Adrenal gland (tissue), 19 donors: Measurements from ENCODE around the gene FBXW10. TPM values are rescaled to one million over a fixed set of nuclear protein-coding genes. Genes with fewer than 3 reads are reported as not detected.
"Not testable (repeated sequence)": the region's sequence is repeated elsewhere in the genome, so short reads cannot be mapped to it uniquely, and the experiment has no call there.

Experiments
- DNase-seq, 7 donors: peaks; one replicate each; pipeline ENCODE4 v3.0.0-alpha.2; 2019 to 2020
- H3K27ac ChIP-seq, 5 donors: fragments of 200-600 bp; sonication (generic) in 4 of 5; 1 replicate in 3 of 5; 2 replicates in 2 of 5; pipeline versions ENCODE4 v1.5.1 to v1.8.0; 2016 to 2020; ENCODE audit warnings: mild to moderate bottlenecking in 1 of 5
- H3K27me3 ChIP-seq: fragments of 200-600 bp; 2 replicates; pipeline ENCODE4 v1.8.0; 2021
- H3K36me3 ChIP-seq, 2 donors: fragments of 200-600 bp; replicated peaks in 1 of 2; 1 replicate in 1 of 2; 2 replicates in 1 of 2; pipeline versions ENCODE4 v1.5.1 to v1.8.0; 2018 to 2022
- H3K4me1 ChIP-seq, 2 donors: fragments of 200-600 bp; replicated peaks in 1 of 2; 1 replicate in 1 of 2; 2 replicates in 1 of 2; pipeline versions ENCODE4 v1.5.1 to v1.8.0; 2018 to 2021
- H3K4me3 ChIP-seq, 4 donors: fragments of 200-600 bp; sonication (generic) in 3 of 4; one replicate each; pipeline ENCODE4 v1.5.1; 2016 to 2018
- H3K9me3 ChIP-seq, 3 donors: fragments of 200-600 bp; sonication (generic) in 1 of 3; replicated peaks in 1 of 3; 1 replicate in 2 of 3; 2 replicates in 1 of 3; pipeline versions ENCODE4 v1.5.1 to v1.8.0; 2016 to 2021
- POLR2A ChIP-seq, 2 donors: fragments of 450-650 bp; IDR thresholded peaks; one replicate each; pipeline ENCODE4 v1.6.1; 2017; ENCODE audit warnings: antibody characterized with exemption in 2 of 2, mild to moderate bottlenecking in 2 of 2, moderate library complexity in 1 of 2
- WGBS, 4 donors: extraction: QIAGEN DNeasy Blood & Tissue Kit in 2 of 4; methylation state at CpG; one replicate each; pipeline versions ENCODE4 v1.1.5 to v1.1.7; 2013 to 2017; 5-methylcytosine and 5-hydroxymethylcytosine counted together
- intact Hi-C, 2 donors: fragments of 100-400 bp; cut with DNase I; formaldehyde crosslinking; loops; one replicate each; pipeline versions ENCODE4 v1.14.1 to v1.15.0; 2022 to 2023
- long read RNA-seq, 10 donors: library from polyadenylated mRNA in 3 of 10; unstranded in 2 of 10; stranded (forward) in 1 of 10; transcript quantifications; one replicate each; pipeline ENCODE4 v2.0.0 and lab custom pipeline, GENCODE V29; 2021 to 2026
- polyA plus RNA-seq, 3 donors: library from polyadenylated mRNA; stranded (reverse); fragments of 200-250 nt in 2 of 3; fragments of 350-450 nt in 1 of 3; fragmentation: Illumina TruSeq in 1 of 3; extraction: RNeasy Lipid Tissue Mini Kit (QIAGEN cat#74804) in 1 of 3; gene quantifications; one replicate each; pipeline ENCODE4 v1.2.3, GENCODE V29; 2013 to 2014
- total RNA-seq, 9 donors: library from RNA; depleted of rRNA in 4 of 9; stranded (reverse); fragments of >200 nt in 4 of 9; fragments of 120-200 nt in 1 of 9; fragmentation: NEBNext Ultra II Directional in 1 of 9; extraction: Animal tissue kit (Norgen Biotek cat#: 25700) in 1 of 9; gene quantifications; one replicate each; pipeline versions ENCODE4 v1.1.0 to v1.2.4, GENCODE V29; 2013 to 2023
- TF ChIP-seq, protein P1 (sequence below), 6 experiments: fragments of 450-650 bp in 4 of 6; fragments of 200-600 bp in 2 of 6; sonication (generic) in 1 of 6; IDR thresholded peaks; 1 replicate in 5 of 6; 2 replicates in 1 of 6; pipeline versions ENCODE4 v1.5.1 to v1.8.0; 2016 to 2021; ENCODE audit warnings: antibody characterized with exemption in 6 of 6, mild to moderate bottlenecking in 2 of 6, moderate library complexity in 1 of 6
- donor health status: healthy with polysubstance abuse.
- donor health status: Bipolar disorder and iron deficiency.
- donor health status: DM: yes; HTN: yes; CAD: no.
- donor health status: DM: no; HTN: no; CAD: no.
- donor health status: DM: no; HTN: no; CAD: no.
- donor health status: DM: yes; HTN: yes; CAD: no.

The FBXW10 gene
- total RNA-seq, result 1 to 10 TPM in 2 of 9 donors, under 1 TPM in 5, not detected in 2; 0.14 to 1.8 (median 0.67) TPM
- 1 to 10 TPM; 1.2 to 3.0 (median 1.4) TPM for polyA plus RNA-seq
- long read RNA-seq, donor 1, result 0 reads
- long read RNA-seq, donor 2, result 0 reads
- long read RNA-seq, donor 3, result 0 reads
- long read RNA-seq, donor 4, partial matches to known transcripts, result 0 of 1 reads
- long read RNA-seq, donor 4, other reads (novel, unspliced or antisense), result 1 of 1 reads
- long read RNA-seq, donor 5, result 0 reads
- long read RNA-seq, donor 6, result 0 reads
- long read RNA-seq, donor 7, result 0 reads
- long read RNA-seq, donor 8, result 0 reads
- long read RNA-seq, donor 9, result 0 reads
- long read RNA-seq, donor 10, result 0 reads

- intact Hi-C loops, H3K27me3 ChIP-seq, H3K36me3 ChIP-seq, H3K9me3 ChIP-seq, DNase-seq, H3K4me1 ChIP-seq: not testable (repeated sequence)
- H3K4me3 ChIP-seq, result peak within 1 kb of the TSS in 1 of 4 donors; percentile 39
- peak within 1 kb of the TSS in 1 of 5 donors; percentile 58 for H3K27ac ChIP-seq
- 19 to 32% (median 27%) methylated on average over 3 to 9 of the region's 10 CpGs; no CpG with 5 or more reads in 1 of the 4 donors for WGBS, 4 donors
- peak in 1 of 2 donors; percentile 10 for TF ChIP-seq POLR2A (IDR thresholded peaks at IDR 0.05)
Observed at GRCh38 chr17:18743699-18744421, at the start of gene FBXW10. TSS of gene FBXW10 (plus strand) at chr17:18744054. CDS start at chr17:18744245, 191 bp downstream.

GRCh38 chr17:18695143-18695542 lies 48.7 kb upstream of the FBXW10 start:
- H3K27ac ChIP-seq, H3K9me3 ChIP-seq, H3K27me3 ChIP-seq, DNase-seq, H3K4me1 ChIP-seq, intact Hi-C loops, H3K4me3 ChIP-seq, H3K36me3 ChIP-seq: not testable (repeated sequence)
- WGBS, 4 donors, result 53 to 100% (median 63%) methylated on average over 1 to 2 of the region's 2 CpGs

DNA sequence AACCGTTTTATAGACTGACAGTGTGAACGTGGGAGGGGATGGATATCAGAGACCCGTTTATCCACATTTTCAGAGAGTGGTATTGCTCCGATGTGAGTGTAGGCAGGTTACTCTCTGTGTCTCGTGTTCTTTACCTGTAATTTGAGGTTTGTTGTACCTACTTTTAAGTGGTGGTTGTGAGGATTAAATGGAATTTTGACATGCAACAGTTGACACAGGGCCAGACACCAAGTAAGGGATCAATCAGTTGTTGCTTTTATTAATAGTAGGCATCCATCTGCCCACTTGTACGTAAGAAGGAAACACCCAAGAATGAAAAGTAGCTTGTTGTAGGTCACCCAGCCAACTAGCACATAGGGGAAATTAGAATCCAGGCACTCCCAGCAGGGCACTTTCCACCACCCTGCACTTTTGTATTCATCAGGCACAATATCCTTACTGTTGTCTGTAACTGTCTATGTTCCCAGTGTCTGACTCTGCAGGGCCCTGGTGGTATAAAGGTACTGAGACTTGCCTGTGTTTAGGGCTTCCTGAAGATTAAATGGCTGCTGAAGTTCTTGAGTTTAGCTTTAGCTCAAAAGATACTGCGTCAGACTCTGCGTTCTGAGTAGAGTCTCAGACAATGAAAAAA lies 45.3 kb upstream of the FBXW10 start:
- H3K36me3 ChIP-seq, H3K9me3 ChIP-seq, H3K27ac ChIP-seq, DNase-seq, H3K4me1 ChIP-seq, H3K27me3 ChIP-seq, intact Hi-C loops: not testable (repeated sequence)
- 57 to 60% (median 60%) methylated on average over 6 to 8 of the region's 8 CpGs for WGBS, 4 donors
- H3K4me3 ChIP-seq, result peak overlapping the region in 1 of 4 donors; percentile 63

- WGBS, 4 donors, result 90 to 98% (median 92%) methylated on average over 3 of the region's 3 CpGs
- H3K4me1 ChIP-seq, H3K27ac ChIP-seq, H3K4me3 ChIP-seq, DNase-seq, H3K27me3 ChIP-seq, H3K9me3 ChIP-seq, H3K36me3 ChIP-seq, intact Hi-C loops: not testable (repeated sequence)
Observed at GRCh38 chr17:18705955-18706354, 37.9 kb upstream of the FBXW10 start.

- H3K27ac ChIP-seq, H3K9me3 ChIP-seq, intact Hi-C loops, H3K36me3 ChIP-seq, H3K4me3 ChIP-seq, DNase-seq, H3K4me1 ChIP-seq, H3K27me3 ChIP-seq: not testable (repeated sequence)
- 81 to 89% (median 85%) methylated on average over 3 of the region's 3 CpGs for WGBS, 4 donors
Observed at GRCh38 chr17:18708215-18708614, 35.6 kb upstream of the FBXW10 start.

DNA sequence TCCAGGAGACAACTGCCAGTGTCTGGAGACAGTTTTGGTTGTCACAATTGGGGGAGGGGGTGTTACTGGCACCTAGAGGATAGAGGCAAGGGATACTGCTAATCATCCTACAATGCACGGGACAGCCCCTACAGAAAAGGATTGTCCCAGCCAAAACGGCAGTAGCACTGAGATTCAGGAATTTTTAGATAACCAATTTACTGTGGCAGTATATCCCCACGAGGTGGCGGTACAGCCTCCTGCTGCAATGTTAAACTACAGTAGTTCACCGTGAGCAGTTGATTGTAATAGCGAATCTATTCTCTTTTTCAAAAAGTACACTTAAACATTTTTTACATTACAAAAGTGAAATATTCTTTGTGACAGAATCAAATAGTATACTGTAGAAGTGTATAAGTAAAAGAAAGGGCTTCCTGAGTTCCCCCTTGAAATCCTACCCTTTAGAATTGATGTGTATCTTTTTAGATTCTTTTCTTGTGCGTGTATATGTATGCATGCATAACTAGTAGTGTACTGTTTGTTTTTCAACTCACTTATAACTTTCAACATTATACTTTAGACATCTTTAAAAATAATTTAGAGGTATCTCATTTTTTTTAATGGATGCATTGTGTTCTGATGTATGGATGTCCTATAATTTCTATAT lies 31.4 kb upstream of the FBXW10 start:
- intact Hi-C loops, result not testable (repeated sequence)
- TF ChIP-seq, protein P1, sequence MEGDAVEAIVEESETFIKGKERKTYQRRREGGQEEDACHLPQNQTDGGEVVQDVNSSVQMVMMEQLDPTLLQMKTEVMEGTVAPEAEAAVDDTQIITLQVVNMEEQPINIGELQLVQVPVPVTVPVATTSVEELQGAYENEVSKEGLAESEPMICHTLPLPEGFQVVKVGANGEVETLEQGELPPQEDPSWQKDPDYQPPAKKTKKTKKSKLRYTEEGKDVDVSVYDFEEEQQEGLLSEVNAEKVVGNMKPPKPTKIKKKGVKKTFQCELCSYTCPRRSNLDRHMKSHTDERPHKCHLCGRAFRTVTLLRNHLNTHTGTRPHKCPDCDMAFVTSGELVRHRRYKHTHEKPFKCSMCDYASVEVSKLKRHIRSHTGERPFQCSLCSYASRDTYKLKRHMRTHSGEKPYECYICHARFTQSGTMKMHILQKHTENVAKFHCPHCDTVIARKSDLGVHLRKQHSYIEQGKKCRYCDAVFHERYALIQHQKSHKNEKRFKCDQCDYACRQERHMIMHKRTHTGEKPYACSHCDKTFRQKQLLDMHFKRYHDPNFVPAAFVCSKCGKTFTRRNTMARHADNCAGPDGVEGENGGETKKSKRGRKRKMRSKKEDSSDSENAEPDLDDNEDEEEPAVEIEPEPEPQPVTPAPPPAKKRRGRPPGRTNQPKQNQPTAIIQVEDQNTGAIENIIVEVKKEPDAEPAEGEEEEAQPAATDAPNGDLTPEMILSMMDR (IDR thresholded peaks at IDR 0.05), result peak; percentile 39 to 66 (median 47)
- 9 to 13% (median 12%) methylated on average over 6 to 7 of the region's 7 CpGs for WGBS, 4 donors

DNA sequence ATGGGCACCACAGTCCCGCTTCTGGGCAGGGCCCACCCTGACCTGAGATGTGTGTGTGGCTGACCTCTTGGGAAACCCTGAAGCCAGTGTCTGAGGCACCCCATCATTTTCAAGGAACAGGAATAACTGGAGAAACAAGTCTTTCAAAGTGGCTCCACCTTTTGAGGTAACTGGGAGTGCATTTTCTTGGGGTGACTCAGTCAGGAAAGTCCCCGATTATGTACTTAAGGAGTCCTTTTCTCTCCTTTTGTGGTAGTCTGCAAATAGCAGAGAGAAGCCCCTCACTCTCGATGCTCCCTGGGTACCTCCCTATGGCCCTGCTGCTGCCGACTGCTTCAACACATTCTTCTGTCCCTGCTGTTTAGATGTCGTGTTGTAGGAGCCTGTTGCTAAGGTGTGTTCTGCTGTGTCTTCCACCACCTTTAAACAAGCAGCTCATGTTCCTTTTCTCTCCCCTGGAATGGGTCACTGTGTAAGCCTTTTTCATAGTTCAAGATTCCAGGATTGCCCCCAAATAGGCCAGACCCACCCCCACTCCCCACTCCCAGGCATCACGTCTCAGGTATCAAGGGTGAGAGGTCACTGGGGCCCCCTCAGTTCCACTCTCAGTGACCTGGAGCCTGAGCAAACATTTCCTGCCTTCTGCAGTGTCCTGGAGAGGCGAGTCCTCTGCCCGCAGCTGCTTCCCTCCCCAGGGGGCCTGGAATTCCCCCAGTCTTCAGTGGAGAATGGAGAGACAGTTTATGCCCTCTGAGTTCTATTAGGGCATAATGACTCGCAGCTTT lies 25.0 kb upstream of the FBXW10 start:
- H3K36me3 ChIP-seq, DNase-seq, intact Hi-C loops, H3K4me1 ChIP-seq, H3K4me3 ChIP-seq, H3K27ac ChIP-seq, H3K27me3 ChIP-seq, H3K9me3 ChIP-seq: not testable (repeated sequence)
- WGBS, 4 donors, result 78 to 88% (median 82%) methylated on average over 6 to 8 of the region's 9 CpGs

More for the DNA sequence above, 31.4 kb upstream of the FBXW10 start:
- H3K36me3 ChIP-seq, H3K9me3 ChIP-seq, H3K27me3 ChIP-seq, H3K27ac ChIP-seq, H3K4me1 ChIP-seq, H3K4me3 ChIP-seq: not testable (repeated sequence)
- peak; percentile 62 to 91 (median 81) for DNase-seq

GRCh38 chr17:18719428-18720110 lies 24.3 kb upstream of the FBXW10 start:
- H3K27me3 ChIP-seq, intact Hi-C loops, H3K9me3 ChIP-seq, H3K4me3 ChIP-seq, H3K36me3 ChIP-seq, H3K4me1 ChIP-seq, H3K27ac ChIP-seq, DNase-seq: not testable (repeated sequence)
- 87 to 92% (median 89%) methylated on average over 10 to 12 of the region's 12 CpGs for WGBS, 4 donors
